ENCODE data around the gene MEGF6. TPM values are rescaled to one million over a fixed set of nuclear protein-coding genes. Genes with fewer than 3 reads are reported as not detected.

Gene MEGF6
- polyA plus RNA-seq, 2 donors, result 11.8 to 23.7 TPM

DNA sequence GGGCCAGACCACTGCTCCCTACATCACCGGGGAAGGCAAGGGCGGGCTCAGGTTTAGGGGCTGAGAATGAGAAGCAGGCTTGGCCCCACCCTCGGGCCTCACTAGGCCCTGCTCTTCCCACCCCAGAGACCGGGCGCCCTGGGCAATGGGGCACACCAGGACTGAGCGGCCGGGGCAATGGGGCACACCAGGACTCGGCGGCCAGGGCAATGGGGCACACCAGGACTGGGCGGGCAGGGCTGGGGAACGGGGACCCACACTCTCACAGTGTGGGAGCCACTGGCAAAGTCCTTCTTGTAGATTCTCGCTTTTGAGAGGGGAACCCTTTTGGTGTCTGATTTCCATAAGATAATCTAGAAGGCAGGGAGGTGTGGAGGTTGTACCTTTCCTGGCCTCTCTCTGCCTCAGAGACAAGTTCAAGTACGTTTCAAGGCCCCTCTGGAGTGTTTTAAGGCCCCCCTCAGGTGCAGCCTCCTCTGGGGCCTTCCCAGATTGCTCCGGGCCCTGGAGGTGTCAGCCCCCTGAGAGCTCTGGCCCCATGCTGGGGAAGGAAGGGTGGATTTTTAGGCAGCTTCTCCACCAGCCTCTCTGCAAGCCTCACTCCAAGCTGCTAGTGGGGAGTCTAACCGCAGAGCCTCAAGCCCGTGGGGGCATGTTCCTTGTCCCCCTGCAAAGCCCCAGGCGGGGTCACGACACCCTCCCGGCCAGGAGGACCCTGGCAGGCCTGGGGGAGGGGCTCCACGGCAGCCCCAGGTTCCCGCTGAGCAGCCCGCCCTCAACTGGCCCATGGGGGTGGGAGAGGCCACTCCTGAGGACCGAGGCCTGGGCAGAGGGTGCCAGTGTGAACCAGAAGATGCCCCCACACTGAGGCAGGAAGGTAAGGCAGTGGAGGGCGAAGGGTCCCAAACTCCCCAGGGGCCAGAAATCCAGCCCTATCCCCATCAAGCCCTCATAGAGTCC lies 90.6 kb downstream of the MEGF6 start:
- Histone ChIP-seq H3K4me3 (ENCODE audit: low read depth in 1 of 2, low read length in 2 of 2) (no peak overlapping the region), H3K36me3 (ENCODE audit: control insufficient read depth in 2 of 2, insufficient read depth in 2 of 2, low read length in 1 of 2) (no peaks in the 10 kb centered on the region), H3K27me3 (ENCODE audit: control insufficient read depth in 1 of 2, insufficient read depth in 2 of 2, low read length in 2 of 2) (no peaks in the 10 kb centered on the region), H3K4me1 (ENCODE audit: control insufficient read depth in 2 of 2, insufficient read depth in 2 of 2, low read length in 1 of 2) (no peaks in the 10 kb centered on the region), H3K27ac (ENCODE audit: low read depth in 2 of 2, low read length in 1 of 2) (no peak overlapping the region), H3K9me3 (ENCODE audit: control insufficient read depth in 2 of 2, insufficient read depth in 1 of 2, low read depth in 1 of 2, low read length in 1 of 2) (no peaks in the 10 kb centered on the region)
- 86 to 92% methylated on average over 24 of the region's 24 CpGs for WGBS, 2 donors

- Histone ChIP-seq H3K27me3 (ENCODE audit: control insufficient read depth in 1 of 2, insufficient read depth in 2 of 2, low read length in 2 of 2) (no peaks in the 10 kb centered on the region), H3K4me1 (ENCODE audit: control insufficient read depth in 2 of 2, insufficient read depth in 2 of 2, low read length in 1 of 2) (no peaks in the 10 kb centered on the region), H3K36me3 (ENCODE audit: control insufficient read depth in 2 of 2, insufficient read depth in 2 of 2, low read length in 1 of 2) (peaks cover 0 to 6% of the 10 kb centered on the region in 2 donors), H3K27ac (ENCODE audit: low read depth in 2 of 2, low read length in 1 of 2) (no peak overlapping the region), H3K9me3 (ENCODE audit: control insufficient read depth in 2 of 2, insufficient read depth in 1 of 2, low read depth in 1 of 2, low read length in 1 of 2) (no peaks in the 10 kb centered on the region), H3K4me3 (ENCODE audit: low read depth in 1 of 2, low read length in 2 of 2) (no peak overlapping the region)
- WGBS, 2 donors, result 94 to 97% methylated on average over 27 of the region's 27 CpGs
Observed at GRCh38 chr1:3519301-3519885, 91.9 kb downstream of the MEGF6 start.

GRCh38 chr1:3518756-3519155 lies 92.6 kb downstream of the MEGF6 start:
- Histone ChIP-seq H3K36me3 (ENCODE audit: control insufficient read depth in 2 of 2, insufficient read depth in 2 of 2, low read length in 1 of 2) (peaks cover 0 to 6% of the 10 kb centered on the region in 2 donors), H3K4me3 (ENCODE audit: low read depth in 1 of 2, low read length in 2 of 2) (no peak overlapping the region), H3K27me3 (ENCODE audit: control insufficient read depth in 1 of 2, insufficient read depth in 2 of 2, low read length in 2 of 2) (no peaks in the 10 kb centered on the region), H3K4me1 (ENCODE audit: control insufficient read depth in 2 of 2, insufficient read depth in 2 of 2, low read length in 1 of 2) (no peaks in the 10 kb centered on the region), H3K27ac (ENCODE audit: low read depth in 2 of 2, low read length in 1 of 2) (no peak overlapping the region), H3K9me3 (ENCODE audit: control insufficient read depth in 2 of 2, insufficient read depth in 1 of 2, low read depth in 1 of 2, low read length in 1 of 2) (no peaks in the 10 kb centered on the region)
- WGBS, 2 donors, result 96 to 98% methylated on average over 8 of the region's 8 CpGs

GRCh38 chr1:3518256-3518655 lies 93.1 kb downstream of the MEGF6 start:
- no peak overlapping the region for H3K4me3 ChIP-seq (ENCODE audit: low read depth in 1 of 2, low read length in 2 of 2)
- WGBS, 2 donors, result 88 to 92% methylated on average over 12 of the region's 12 CpGs
- peaks cover 0 to 6% of the 10 kb centered on the region in 2 donors for H3K36me3 ChIP-seq (ENCODE audit: control insufficient read depth in 2 of 2, insufficient read depth in 2 of 2, low read length in 1 of 2)
- H3K27ac ChIP-seq (ENCODE audit: low read depth in 2 of 2, low read length in 1 of 2), result no peak overlapping the region
- H3K4me1 ChIP-seq (ENCODE audit: control insufficient read depth in 2 of 2, insufficient read depth in 2 of 2, low read length in 1 of 2), result no peaks in the 10 kb centered on the region
- no peaks in the 10 kb centered on the region for H3K9me3 ChIP-seq (ENCODE audit: control insufficient read depth in 2 of 2, insufficient read depth in 1 of 2, low read depth in 1 of 2, low read length in 1 of 2)
- no peaks in the 10 kb centered on the region for H3K27me3 ChIP-seq (ENCODE audit: control insufficient read depth in 1 of 2, insufficient read depth in 2 of 2, low read length in 2 of 2)

DNA sequence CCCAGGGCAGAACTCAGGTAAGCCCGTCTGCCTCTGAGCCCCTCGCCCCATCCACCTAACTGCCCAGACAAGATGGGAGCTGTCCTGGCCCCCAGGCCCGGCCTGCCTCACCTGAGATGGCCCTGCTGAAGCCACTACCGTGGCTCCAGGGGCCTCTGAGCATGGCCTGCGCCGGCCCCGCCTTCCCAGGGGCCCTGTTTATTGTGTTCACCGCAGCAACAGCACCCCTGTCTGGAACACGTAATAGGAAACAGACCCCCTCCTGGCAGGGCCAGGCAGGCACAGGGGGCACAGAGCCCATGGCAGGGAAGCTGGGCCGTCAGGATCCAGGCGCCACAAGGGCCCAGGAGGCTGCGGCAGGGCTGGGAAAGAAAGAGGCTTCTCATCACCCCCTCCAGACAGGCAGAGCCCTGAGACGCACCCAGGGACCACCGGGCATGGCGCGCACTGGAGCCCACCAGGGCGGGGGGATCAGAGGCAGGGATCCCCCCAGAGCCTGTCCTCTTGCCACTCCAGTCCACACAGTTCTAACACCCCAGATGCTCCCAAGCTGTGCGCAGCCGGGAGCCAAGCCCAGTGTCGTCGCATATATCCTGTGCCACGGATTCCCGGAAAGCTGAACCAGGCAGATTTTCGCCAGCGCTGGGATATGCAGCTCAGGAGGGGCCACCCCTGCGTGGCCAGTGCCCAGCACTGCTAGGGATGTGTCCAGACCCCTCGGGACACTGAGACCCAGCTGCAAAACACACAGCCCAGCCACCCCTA lies 94.2 kb downstream of the MEGF6 start:
- Histone ChIP-seq H3K4me3 (ENCODE audit: low read depth in 1 of 2, low read length in 2 of 2) (no peak overlapping the region), H3K9me3 (ENCODE audit: control insufficient read depth in 2 of 2, insufficient read depth in 1 of 2, low read depth in 1 of 2, low read length in 1 of 2) (no peaks in the 10 kb centered on the region), H3K27ac (ENCODE audit: low read depth in 2 of 2, low read length in 1 of 2) (no peak overlapping the region), H3K36me3 (ENCODE audit: control insufficient read depth in 2 of 2, insufficient read depth in 2 of 2, low read length in 1 of 2) (peaks cover 0 to 7% of the 10 kb centered on the region in 2 donors), H3K27me3 (ENCODE audit: control insufficient read depth in 1 of 2, insufficient read depth in 2 of 2, low read length in 2 of 2) (no peaks in the 10 kb centered on the region), H3K4me1 (ENCODE audit: control insufficient read depth in 2 of 2, insufficient read depth in 2 of 2, low read length in 1 of 2) (no peaks in the 10 kb centered on the region)
- WGBS, 2 donors, result 84 to 89% methylated on average over 27 of the region's 27 CpGs

DNA sequence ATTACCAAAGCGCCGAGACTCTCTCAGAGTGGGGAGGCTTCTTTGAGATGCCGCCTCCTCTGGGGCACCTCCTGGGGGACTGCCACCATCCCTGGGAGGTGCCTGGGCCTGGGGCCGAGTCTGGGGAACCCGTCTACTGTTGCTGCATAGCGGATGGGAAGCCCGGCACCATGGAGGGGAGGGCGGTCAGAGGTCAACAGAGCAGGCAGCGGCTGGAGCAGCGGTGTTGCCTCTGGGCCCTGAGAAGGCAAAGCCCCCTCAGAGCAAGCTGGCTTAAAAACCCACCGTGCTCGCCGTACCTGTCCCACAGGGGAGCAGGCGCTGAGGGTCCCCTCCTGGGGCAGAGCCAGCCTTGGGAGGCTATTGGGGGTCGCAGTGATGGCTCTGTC lies 94.8 kb downstream of the MEGF6 start:
- Histone ChIP-seq H3K4me3 (ENCODE audit: low read depth in 1 of 2, low read length in 2 of 2) (no peak overlapping the region), H3K4me1 (ENCODE audit: control insufficient read depth in 2 of 2, insufficient read depth in 2 of 2, low read length in 1 of 2) (no peaks in the 10 kb centered on the region), H3K27me3 (ENCODE audit: control insufficient read depth in 1 of 2, insufficient read depth in 2 of 2, low read length in 2 of 2) (no peaks in the 10 kb centered on the region), H3K9me3 (ENCODE audit: control insufficient read depth in 2 of 2, insufficient read depth in 1 of 2, low read depth in 1 of 2, low read length in 1 of 2) (no peaks in the 10 kb centered on the region), H3K36me3 (ENCODE audit: control insufficient read depth in 2 of 2, insufficient read depth in 2 of 2, low read length in 1 of 2) (peaks cover 0 to 12% of the 10 kb centered on the region in 2 donors), H3K27ac (ENCODE audit: low read depth in 2 of 2, low read length in 1 of 2) (no peak overlapping the region)
- 81 to 87% methylated on average over 12 to 15 of the region's 15 CpGs for WGBS, 2 donors

DNA sequence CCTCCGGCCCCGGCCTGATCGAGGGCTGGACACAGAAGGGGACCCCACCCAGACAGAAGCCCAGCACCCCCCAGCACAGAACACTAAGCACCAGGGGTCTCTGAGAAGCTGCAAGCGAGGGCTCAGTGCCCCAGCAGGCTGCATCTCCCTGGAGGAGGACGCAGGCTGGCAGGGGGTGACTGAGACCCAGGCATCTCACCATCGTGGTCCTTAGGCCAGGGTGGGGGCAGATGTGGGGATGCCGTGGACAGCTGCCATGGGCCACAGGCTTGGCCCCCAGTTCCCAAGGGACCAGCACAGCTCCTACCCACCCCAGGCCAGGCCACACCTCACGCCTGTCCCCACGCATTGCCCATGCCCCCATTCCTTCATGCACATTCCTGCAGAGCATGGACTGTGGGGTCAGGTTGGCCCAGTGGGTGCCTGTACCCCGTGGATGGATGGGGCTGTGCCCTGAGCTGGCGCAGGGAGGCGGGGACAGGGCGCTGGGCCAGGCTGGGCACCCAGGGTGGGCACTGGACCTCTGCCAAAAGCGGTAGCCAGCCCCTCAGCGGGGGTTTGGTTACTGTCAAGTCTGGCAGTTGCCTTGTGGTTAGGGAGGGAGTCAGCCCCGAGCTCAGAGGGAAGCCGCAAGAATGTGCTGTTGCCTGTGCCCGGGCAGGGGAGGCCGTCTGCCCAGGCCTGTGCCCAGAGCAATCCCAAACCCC lies 95.4 kb downstream of the MEGF6 start:
- Histone ChIP-seq H3K9me3 (ENCODE audit: control insufficient read depth in 2 of 2, insufficient read depth in 1 of 2, low read depth in 1 of 2, low read length in 1 of 2) (no peaks in the 10 kb centered on the region), H3K27me3 (ENCODE audit: control insufficient read depth in 1 of 2, insufficient read depth in 2 of 2, low read length in 2 of 2) (no peaks in the 10 kb centered on the region), H3K36me3 (ENCODE audit: control insufficient read depth in 2 of 2, insufficient read depth in 2 of 2, low read length in 1 of 2) (peaks cover 0 to 17% of the 10 kb centered on the region in 2 donors), H3K4me1 (ENCODE audit: control insufficient read depth in 2 of 2, insufficient read depth in 2 of 2, low read length in 1 of 2) (no peaks in the 10 kb centered on the region), H3K27ac (ENCODE audit: low read depth in 2 of 2, low read length in 1 of 2) (no peak overlapping the region), H3K4me3 (ENCODE audit: low read depth in 1 of 2, low read length in 2 of 2) (no peak overlapping the region)
- 72 to 75% methylated on average over 19 of the region's 19 CpGs for WGBS, 2 donors

DNA sequence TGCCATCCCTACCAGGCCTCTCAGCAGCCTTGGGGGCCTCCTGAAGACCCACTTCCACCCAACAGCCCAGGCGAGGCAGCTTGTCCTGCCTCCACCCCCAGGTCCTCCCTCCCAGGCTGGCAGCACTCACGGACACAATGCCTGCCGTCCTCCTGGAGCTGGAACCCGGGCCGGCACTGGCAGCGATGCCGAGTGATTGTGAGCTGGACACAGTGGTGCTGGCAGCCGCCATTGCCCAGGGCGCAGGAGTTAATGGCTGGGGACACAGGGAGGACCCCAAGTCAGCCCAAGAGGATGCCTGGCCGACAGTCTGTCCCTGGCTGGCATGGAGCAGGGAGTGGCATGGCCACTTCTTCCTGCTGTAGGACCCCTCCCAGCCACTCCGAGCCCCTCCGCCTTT lies 96.0 kb downstream of the MEGF6 start:
- no peaks in the 10 kb centered on the region for H3K9me3 ChIP-seq (ENCODE audit: control insufficient read depth in 2 of 2, insufficient read depth in 1 of 2, low read depth in 1 of 2, low read length in 1 of 2)
- no peaks in the 10 kb centered on the region for H3K4me1 ChIP-seq (ENCODE audit: control insufficient read depth in 2 of 2, insufficient read depth in 2 of 2, low read length in 1 of 2)
- no peak overlapping the region for H3K4me3 ChIP-seq (ENCODE audit: low read depth in 1 of 2, low read length in 2 of 2)
- peaks cover 0 to 18% of the 10 kb centered on the region in 2 donors for H3K36me3 ChIP-seq (ENCODE audit: control insufficient read depth in 2 of 2, insufficient read depth in 2 of 2, low read length in 1 of 2)
- no peaks in the 10 kb centered on the region for H3K27me3 ChIP-seq (ENCODE audit: control insufficient read depth in 1 of 2, insufficient read depth in 2 of 2, low read length in 2 of 2)
- WGBS, 2 donors, result 91 to 92% methylated on average over 8 to 12 of the region's 12 CpGs
- H3K27ac ChIP-seq (ENCODE audit: low read depth in 2 of 2, low read length in 1 of 2), result no peak overlapping the region

GRCh38 chr1:3514404-3514803 lies 96.9 kb downstream of the MEGF6 start:
- no peaks in the 10 kb centered on the region for H3K4me1 ChIP-seq (ENCODE audit: control insufficient read depth in 2 of 2, insufficient read depth in 2 of 2, low read length in 1 of 2)
- 91 to 92% methylated on average over 17 of the region's 17 CpGs for WGBS, 2 donors

More at GRCh38 chr1:3514404-3514803, 96.9 kb downstream of the MEGF6 start:
- Histone ChIP-seq H3K4me3 (ENCODE audit: low read depth in 1 of 2, low read length in 2 of 2) (no peak overlapping the region), H3K27ac (ENCODE audit: low read depth in 2 of 2, low read length in 1 of 2) (no peak overlapping the region), H3K27me3 (ENCODE audit: control insufficient read depth in 1 of 2, insufficient read depth in 2 of 2, low read length in 2 of 2) (no peaks in the 10 kb centered on the region), H3K9me3 (ENCODE audit: control insufficient read depth in 2 of 2, insufficient read depth in 1 of 2, low read depth in 1 of 2, low read length in 1 of 2) (no peaks in the 10 kb centered on the region), H3K36me3 (ENCODE audit: control insufficient read depth in 2 of 2, insufficient read depth in 2 of 2, low read length in 1 of 2) (peaks cover 0 to 18% of the 10 kb centered on the region in 2 donors)

Data from esophagus (tissue), 2 donors.